Skeletal muscle tissue (tissue), 4 donors: Measurements from ENCODE around the gene C16orf74. TPM values are rescaled to one million over a fixed set of nuclear protein-coding genes. Genes with fewer than 3 reads are reported as not detected.

Experiments
- H3K27ac ChIP-seq: one replicate; pipeline ENCODE4 v1.7.0; 2013; ENCODE audit warnings: mild to moderate bottlenecking, low read depth, low read length, inconsistent platforms
- H3K27me3 ChIP-seq, 3 donors: one replicate each; pipeline ENCODE4 v1.7.0; 2013; ENCODE audit warnings: low read length in 3 of 3; ENCODE audit not compliant: control insufficient read depth in 3 of 3, insufficient read depth in 3 of 3
- H3K36me3 ChIP-seq, 3 donors: one replicate each; pipeline ENCODE4 v1.7.0; 2013; ENCODE audit warnings: low read length in 3 of 3; ENCODE audit not compliant: control insufficient read depth in 3 of 3, insufficient read depth in 3 of 3
- H3K4me1 ChIP-seq, 3 donors: one replicate each; pipeline ENCODE4 v1.7.0; 2013; ENCODE audit warnings: low read length in 3 of 3, mild to moderate bottlenecking in 3 of 3; ENCODE audit not compliant: control insufficient read depth in 3 of 3, insufficient read depth in 3 of 3
- H3K4me3 ChIP-seq, 3 donors: one replicate each; pipeline ENCODE4 v1.7.0; 2013; ENCODE audit warnings: low read length in 3 of 3
- H3K9ac ChIP-seq, 3 donors: one replicate each; pipeline ENCODE4 v1.7.0; 2013; ENCODE audit warnings: low read length in 3 of 3, mild to moderate bottlenecking in 3 of 3, moderate library complexity in 2 of 3, low read depth in 1 of 3
- H3K9me3 ChIP-seq, 3 donors: one replicate each; pipeline ENCODE4 v1.7.0; 2013; ENCODE audit warnings: low read length in 3 of 3; ENCODE audit not compliant: control insufficient read depth in 3 of 3
- total RNA-seq: library from RNA; depleted of rRNA; stranded (reverse); fragments of >200 nt; gene quantifications from one replicate; pipeline ENCODE4 v1.2.3, GENCODE V29; 2014
- donor health status: Osteomylitis.

The C16orf74 gene
- total RNA-seq, 1 donor from 2014 or later, result 1.0 TPM

- Histone ChIP-seq H3K9me3 (no peaks in the 10 kb centered on the region), H3K9ac (no peak overlapping the region), H3K27ac (no peak overlapping the region), H3K4me3 (no peak overlapping the region), H3K4me1 (no peaks in the 10 kb centered on the region), H3K36me3 (no peaks in the 10 kb centered on the region), H3K27me3 (peaks cover 0 to 3% (median 0%) of the 10 kb centered on the region in 3 donors)
These were observed 15.7 kb downstream of the C16orf74 start for GRCh38 chr16:85735225-85735635.

DNA sequence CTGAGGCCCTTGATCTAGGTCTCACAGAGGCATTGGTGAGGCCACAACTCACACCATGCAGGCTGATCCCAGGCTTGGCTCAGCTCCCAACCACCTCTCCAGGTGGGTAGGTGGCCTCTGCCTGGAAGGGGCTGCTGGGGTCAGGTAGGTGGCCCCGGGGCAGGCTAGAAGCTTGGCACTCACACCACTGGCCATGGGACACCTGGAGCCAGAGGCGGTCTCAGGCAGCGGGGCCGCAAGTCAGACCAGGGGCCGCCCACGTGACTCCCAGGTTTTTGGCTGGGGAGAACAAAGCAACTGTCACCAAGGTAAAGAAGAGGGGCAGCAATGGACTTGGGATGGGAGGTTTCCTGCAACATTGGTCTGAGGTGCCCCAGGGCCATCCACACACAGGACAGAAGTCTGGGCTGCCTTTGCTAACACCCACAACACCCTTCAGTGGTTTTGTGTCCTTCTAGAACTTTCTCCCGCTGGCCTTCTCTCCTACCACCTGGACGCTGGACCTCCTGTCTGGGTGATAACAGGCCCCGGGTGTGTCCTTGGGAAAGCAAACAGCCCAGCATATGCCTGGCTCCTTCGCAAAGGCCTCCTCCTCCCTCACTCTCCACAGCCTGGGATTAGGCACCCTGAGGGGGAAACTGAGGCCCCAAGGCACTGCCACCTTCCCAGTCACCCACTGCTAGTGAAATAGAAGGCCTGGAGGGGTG is 16.4 kb downstream of the C16orf74 start:
- no peak overlapping the region for H3K27ac ChIP-seq
- no peaks in the 10 kb centered on the region for H3K4me1 ChIP-seq
- H3K4me3 ChIP-seq, result no peak overlapping the region
- peaks cover 0 to 4% (median 3%) of the 10 kb centered on the region in 3 donors for H3K27me3 ChIP-seq
- no peak overlapping the region for H3K9ac ChIP-seq
- H3K36me3 ChIP-seq, result no peaks in the 10 kb centered on the region
- H3K9me3 ChIP-seq, result no peaks in the 10 kb centered on the region

GRCh38 chr16:85733839-85734170 is 17.1 kb downstream of the C16orf74 start:
- H3K36me3 ChIP-seq, result no peaks in the 10 kb centered on the region
- H3K9ac ChIP-seq, result no peak overlapping the region
- no peak overlapping the region for H3K4me3 ChIP-seq
- no peak overlapping the region for H3K27ac ChIP-seq
- H3K4me1 ChIP-seq, result no peaks in the 10 kb centered on the region
- peaks cover 0 to 10% (median 8%) of the 10 kb centered on the region in 3 donors for H3K27me3 ChIP-seq
- H3K9me3 ChIP-seq, result no peaks in the 10 kb centered on the region

- no peaks in the 10 kb centered on the region for H3K4me1 ChIP-seq
- H3K4me3 ChIP-seq, result no peak overlapping the region
- no peaks in the 10 kb centered on the region for H3K9me3 ChIP-seq
- H3K27ac ChIP-seq, result no peak overlapping the region
- no peak overlapping the region for H3K9ac ChIP-seq
- no peaks in the 10 kb centered on the region for H3K36me3 ChIP-seq
- H3K27me3 ChIP-seq, result peaks cover 0 to 13% (median 10%) of the 10 kb centered on the region in 3 donors
These were observed 17.6 kb downstream of the C16orf74 start for GRCh38 chr16:85733155-85733838.

- Histone ChIP-seq H3K27ac (no peak overlapping the region), H3K4me3 (no peak overlapping the region), H3K4me1 (no peaks in the 10 kb centered on the region), H3K9me3 (no peaks in the 10 kb centered on the region), H3K36me3 (no peaks in the 10 kb centered on the region), H3K9ac (no peak overlapping the region), H3K27me3 (peaks cover 4 to 30% (median 20%) of the 10 kb centered on the region in 3 donors)
These were observed 19.7 kb downstream of the C16orf74 start for GRCh38 chr16:85731179-85731578.

DNA sequence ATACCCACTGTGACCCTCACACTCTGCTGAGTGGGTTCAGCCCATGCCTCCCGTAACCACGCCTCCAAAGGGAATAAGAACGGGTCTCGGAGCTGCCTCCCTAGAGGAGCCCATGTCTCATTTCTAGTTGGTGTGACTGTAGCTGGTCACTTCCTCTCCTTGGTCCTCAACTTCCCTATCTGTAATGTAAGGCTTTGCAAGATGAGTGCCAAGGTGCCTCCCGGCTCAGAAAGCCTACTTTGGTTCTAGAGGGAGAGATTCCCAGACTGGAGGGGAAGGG is 20.8 kb downstream of the C16orf74 start:
- Histone ChIP-seq H3K4me1 (no peaks in the 10 kb centered on the region), H3K9me3 (no peaks in the 10 kb centered on the region), H3K4me3 (no peak overlapping the region), H3K9ac (no peak overlapping the region), H3K36me3 (no peaks in the 10 kb centered on the region), H3K27ac (no peak overlapping the region), H3K27me3 (peaks cover 6 to 32% (median 22%) of the 10 kb centered on the region in 3 donors)

GRCh38 chr16:85729452-85730185 is 21.3 kb downstream of the C16orf74 start:
- Histone ChIP-seq H3K9me3 (no peaks in the 10 kb centered on the region), H3K4me3 (no peak overlapping the region), H3K27me3 (peaks cover 6 to 32% (median 22%) of the 10 kb centered on the region in 3 donors), H3K27ac (no peak overlapping the region), H3K36me3 (no peaks in the 10 kb centered on the region), H3K9ac (no peak overlapping the region), H3K4me1 (no peaks in the 10 kb centered on the region)

DNA sequence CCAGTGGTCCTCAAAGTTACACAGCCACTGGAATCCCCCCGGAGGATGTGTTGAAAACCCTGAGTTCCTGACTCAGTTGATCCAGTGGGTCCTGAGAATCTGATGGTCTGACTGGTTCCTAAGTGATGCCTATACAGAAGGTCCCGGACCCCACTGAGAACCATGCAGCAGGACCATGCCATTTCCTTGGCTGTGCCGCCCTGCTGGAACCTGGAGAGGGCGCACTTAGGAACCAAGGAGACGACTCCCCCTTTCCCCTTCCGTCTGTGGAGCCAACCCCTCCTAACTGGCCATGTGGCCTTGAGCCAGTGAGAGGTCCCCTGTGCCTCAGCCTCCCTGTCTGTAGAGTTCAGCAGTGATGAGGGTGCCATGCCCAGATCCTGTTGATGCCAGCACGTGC is 22.0 kb downstream of the C16orf74 start:
- no peaks in the 10 kb centered on the region for H3K4me1 ChIP-seq
- no peaks in the 10 kb centered on the region for H3K9me3 ChIP-seq
- no peak overlapping the region for H3K27ac ChIP-seq
- H3K36me3 ChIP-seq, result no peaks in the 10 kb centered on the region
- H3K9ac ChIP-seq, result no peak overlapping the region
- peaks cover 6 to 32% (median 22%) of the 10 kb centered on the region in 3 donors for H3K27me3 ChIP-seq
- no peak overlapping the region for H3K4me3 ChIP-seq

- Histone ChIP-seq H3K27ac (no peak overlapping the region), H3K9ac (no peak overlapping the region), H3K4me3 (no peak overlapping the region), H3K9me3 (no peaks in the 10 kb centered on the region), H3K4me1 (peaks cover 12 to 16% (median 16%) of the 10 kb centered on the region in 3 donors), H3K27me3 (peaks cover 6 to 29% (median 22%) of the 10 kb centered on the region in 3 donors), H3K36me3 (no peaks in the 10 kb centered on the region)
These were observed 26.0 kb downstream of the C16orf74 start for GRCh38 chr16:85724936-85725335.
